ENCODE results near the gene PAQR5.
"Not testable (repeated sequence)": the region's sequence is repeated elsewhere in the genome, so short reads cannot be mapped to it uniquely, and the experiment has no call there.

PAQR5 gene, protein sequence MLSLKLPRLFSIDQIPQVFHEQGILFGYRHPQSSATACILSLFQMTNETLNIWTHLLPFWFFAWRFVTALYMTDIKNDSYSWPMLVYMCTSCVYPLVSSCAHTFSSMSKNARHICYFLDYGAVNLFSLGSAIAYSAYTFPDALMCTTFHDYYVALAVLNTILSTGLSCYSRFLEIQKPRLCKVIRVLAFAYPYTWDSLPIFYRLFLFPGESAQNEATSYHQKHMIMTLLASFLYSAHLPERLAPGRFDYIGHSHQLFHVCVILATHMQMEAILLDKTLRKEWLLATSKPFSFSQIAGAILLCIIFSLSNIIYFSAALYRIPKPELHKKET

DNA sequence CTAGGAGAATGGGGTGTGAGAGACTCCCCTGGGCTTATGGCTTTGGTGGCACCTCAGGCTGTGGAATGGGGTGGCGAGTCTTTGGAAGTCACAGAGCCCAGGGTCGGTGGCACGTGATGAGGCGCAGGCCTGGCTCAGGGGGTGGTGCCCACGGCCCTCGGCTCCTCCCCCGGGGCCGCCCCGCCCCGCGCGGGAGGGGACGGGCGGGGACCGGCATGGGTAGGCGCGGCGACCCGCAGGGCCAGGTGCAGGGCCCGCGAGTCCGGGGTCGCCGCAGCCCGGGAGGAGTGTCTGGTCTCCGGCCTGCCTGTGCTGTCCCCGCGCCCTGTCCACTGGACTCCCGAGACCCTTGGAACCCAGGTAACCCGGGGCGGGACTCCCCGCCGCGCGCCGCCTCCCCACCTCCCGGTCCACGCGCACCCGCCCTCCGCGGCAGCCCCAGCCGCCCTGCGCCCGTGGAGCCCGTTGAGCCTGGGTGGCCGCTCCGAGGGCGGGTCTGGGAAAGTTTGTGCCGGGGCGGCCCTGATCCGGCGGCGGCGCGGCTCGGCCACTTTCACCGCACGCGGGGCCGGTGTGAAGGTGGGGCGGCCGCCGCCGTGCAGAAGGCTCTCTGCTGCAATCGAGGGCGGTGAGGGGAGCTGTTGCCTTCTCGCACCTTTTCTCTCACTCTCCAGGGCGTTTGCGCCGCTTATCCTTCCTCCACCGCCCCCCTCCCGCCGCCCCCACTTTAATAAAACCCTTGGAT, at the start of gene PAQR5:
PAQR5 (plus strand) TSS at position 216 of the 745 bp plus-strand sequence. CDS start 61,169 bp downstream, outside the sequence.
- DNase-seq, result peak; percentile 72

DNA sequence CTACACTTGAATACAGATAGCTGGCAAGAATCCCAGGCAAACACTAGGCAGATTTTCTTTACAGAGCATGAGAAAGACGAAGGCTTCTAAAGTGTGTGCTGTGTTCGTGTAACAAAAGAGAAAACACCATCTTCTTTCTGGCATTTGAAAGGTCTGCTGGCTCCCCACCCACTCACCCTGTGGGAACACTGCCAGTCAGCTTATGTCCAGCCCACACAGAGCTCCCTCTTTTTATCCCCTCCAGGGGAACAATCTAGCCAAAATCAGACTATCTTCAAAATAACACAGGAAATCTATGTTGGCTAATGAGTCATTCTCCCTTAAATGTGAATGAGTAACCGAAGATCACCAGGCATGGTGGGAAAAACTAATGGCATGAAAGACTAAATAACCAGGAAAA, 45.6 kb upstream of the PAQR5 start:
- peak; percentile 81 for DNase-seq

DNA sequence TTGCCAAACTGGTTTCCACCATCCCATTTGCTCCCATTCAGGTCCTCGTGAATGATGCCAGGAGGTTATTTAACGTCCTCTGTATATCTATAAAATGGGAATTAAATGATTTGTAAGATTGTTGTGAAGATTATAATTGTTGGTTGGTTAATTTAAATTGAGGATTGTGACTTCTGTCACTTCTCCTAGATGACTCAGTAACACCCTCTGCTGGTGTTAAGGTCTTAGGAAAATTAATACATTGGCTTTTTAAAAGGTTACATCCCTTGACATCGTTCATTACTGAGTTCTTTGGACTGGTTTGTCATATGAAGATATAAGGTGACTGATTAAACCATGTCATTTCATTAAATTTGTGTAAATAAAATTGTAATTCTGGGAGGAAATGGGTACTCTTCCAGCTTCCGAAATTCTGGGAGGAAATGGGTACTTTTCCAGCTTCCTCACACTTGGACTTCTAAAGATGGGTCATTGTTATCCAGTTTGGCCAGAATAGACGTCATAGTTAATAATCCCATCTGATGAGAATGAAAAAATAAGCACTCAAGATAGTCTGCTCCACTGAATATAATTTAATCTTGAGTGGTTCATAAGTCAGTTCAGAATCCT, 33.3 kb upstream of the PAQR5 start:
- DNase-seq, result peak; percentile 44

DNA sequence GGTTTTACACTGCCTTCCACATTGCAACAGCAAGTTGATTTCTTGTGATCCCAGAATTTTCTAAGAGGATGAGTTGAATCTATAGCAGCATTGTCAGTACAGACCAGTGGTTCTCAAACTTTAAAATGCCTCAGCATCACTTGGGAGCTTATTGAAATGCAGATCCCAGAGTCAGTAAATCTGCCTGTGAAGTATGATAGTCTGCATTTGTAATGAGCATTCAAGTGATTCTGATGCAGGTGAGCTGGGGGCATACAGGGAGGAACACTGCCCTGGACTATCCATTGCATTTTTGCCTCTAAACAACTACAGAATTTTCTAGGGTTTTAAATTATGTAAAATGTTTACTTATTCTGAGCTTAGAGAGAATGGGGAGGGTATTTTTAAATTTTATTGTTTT, 27.5 kb upstream of the PAQR5 start:
- DNase-seq, result no peak

DNA sequence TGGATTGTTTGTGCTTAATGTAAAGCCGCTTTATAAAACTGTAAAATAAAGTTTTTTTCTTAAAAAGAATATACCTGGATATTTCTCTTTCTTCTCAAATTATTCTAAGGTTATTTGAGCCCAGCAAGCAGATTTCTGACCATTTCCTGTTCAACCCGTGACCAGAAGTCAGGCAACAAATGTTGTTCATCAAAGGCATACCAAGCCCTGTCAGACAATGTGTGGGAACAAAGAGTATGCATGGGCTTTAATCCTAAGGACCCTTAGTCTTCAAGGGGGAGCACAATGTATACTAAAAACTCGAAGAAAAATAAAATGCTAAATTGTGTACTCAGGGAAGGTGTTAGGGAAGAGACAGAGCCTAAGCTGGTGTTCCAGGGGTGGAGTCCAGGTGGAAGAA, 26.6 kb upstream of the PAQR5 start:
- no peak for DNase-seq

DNA sequence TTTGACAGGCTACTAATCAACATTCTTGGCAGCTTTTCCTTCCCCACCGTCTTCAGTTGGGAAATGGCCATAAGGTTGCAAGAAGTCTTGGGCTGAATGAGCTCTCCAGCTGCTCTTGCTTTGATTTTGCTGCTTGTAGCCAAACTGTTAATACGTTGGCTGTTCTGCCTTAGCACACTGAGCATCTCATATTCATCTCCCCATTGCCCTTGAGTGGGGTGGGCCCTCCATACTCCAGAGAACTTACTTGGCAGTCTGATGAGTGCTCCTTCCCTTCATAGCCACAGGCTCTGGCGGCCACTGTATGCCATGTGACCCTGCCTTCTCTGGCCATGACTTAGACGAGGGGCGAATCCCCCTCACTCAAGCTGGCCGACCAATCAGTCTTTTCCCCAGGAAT, 25.8 kb upstream of the PAQR5 start:
- no peak for DNase-seq

DNA sequence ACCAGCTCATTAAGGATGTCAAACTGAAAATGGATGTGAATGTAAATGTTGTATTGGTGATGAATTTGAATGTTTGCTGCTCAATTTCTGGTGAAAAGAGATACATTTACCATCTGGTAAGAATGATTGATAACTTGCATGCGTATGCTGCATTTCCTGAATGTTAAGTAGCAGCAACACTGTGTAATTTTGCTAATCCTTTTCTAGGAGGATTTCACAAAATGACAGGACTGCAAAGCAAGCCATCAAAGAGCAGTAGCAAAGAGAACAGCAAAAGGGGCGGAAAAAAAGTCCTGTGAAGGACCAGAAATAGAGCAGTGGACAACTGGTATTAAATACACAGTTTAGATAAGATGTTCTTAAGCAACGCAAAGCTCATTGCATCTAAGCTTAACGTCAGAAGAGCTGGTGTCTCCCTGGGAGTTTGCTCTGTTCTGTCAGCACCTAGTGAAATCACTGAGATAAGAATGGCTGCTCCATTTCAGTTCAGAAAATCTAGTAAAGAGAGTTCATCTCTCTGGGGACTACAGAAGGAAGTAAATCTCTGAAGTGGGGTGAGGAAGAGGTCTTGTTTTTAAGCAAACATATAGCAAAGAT, 23.5 kb upstream of the PAQR5 start:
- DNase-seq, result no peak

DNA sequence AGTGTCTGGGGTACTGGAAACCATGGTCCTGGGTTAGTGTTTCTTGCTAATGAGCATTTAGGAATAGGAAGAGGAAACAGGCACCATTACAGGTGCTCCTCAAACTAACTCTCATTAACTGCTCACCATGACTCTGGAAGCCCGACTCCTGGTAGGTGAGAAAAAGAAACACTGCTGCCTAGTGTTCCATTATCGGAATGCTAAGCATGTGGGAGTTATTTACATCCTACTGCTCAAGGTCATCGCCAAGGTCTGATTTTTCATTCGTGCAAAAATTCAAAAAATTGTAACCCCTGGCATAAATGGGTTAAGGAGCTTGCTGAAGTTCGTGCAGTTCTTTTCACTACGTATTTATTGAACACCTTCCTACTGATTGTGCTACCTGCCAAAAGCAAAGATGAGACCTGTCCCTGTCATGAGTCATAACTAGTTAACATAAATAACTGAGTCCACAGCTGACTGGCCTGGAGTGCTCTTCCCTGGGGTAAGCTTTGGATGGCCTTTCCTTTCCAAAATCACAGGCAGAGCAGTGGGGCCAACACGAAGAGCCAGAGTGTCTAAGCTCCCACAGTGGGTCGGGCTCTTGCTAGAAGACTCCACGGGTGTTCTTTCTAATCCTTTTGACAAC, 22.7 kb upstream of the PAQR5 start:
- no peak for DNase-seq

DNA sequence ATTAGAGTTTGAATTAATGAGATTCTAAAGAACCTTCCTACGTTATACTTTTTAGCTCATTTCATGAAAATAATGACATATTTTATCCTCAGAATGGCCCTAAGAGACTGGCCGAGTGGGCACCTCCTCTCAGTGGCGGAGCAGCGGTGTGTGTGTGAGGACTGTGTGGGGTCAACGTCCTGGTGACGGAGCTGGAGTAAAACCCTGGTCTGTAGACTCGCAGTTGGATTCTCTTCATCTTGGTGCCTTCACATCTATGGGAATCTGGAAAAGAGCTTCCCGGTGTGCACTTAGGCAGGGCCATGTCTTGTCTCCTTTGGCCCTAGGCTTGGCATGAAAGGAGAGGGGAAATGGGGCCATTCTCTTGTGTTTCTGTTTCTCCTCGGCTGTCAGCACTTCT, 21.4 kb upstream of the PAQR5 start:
- no peak for DNase-seq

DNA sequence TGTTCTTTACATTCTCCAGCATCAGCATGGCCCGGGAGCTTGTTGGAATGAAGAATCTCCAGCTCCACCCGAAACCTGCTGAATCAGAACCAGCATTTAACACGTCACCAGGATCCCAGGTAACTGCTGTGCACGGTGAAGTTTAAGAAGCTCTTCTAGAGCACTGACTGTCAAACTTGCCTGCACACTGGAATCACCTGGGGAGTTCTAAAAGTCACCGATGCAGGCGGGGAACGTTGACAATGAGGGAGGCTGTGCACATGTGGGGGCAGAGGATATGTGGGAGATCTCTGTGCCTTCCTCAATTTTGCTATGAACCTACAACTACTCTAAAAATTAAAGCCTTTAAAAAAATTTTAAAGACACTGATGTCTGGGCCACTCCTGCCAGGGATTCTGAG, 19.1 kb upstream of the PAQR5 start:
- DNase-seq, result no peak

DNA sequence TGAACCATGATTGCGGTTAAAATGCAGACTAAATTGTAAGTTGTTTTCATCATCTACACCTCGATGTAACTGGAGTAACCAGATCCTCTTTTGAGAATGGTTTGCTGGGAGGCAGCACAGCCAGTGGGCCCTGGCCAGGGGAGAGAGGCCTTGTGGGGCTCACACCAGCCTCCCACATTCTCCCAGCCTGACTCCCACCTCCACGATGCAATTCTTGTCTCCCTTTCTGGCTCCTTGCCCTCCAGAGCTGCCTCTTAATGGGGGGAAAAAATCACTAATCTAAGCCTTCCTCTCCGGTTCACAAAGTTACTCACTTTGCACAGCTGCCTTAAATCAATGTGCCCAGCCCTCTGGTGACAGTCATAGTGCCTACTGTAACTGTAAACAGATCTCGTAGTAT, 17.9 kb upstream of the PAQR5 start:
- no peak for DNase-seq

DNA sequence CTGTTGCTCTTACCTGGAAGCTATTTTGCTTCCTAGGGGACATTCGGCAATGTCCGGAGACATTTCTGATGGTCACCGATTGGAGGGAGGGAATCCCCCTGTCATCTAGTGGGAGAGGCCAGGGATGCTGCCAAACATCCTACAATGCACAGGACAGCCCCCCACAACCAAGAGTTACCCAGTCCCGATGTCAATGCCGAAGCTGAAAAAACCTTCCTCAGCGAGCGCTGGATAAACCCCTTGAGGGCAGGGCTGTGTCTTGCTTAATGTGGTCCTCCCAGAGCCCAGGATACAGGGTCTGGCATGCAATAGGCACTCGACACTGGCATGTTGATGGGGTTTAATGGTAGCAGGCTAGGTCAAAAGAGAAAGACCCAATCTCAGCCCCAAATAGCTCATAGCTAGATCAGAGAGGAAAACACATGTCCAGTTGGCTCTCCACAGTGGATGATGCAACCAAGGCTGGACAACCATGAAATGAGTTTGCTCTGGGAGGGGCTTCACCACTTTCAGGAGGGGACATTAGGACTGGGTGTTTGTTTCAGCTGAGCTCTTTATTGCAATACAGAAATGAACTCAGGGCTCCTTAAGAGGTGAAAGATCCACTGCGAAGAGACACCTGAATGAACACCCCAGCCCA, 16.5 kb upstream of the PAQR5 start:
- no peak for DNase-seq

DNA sequence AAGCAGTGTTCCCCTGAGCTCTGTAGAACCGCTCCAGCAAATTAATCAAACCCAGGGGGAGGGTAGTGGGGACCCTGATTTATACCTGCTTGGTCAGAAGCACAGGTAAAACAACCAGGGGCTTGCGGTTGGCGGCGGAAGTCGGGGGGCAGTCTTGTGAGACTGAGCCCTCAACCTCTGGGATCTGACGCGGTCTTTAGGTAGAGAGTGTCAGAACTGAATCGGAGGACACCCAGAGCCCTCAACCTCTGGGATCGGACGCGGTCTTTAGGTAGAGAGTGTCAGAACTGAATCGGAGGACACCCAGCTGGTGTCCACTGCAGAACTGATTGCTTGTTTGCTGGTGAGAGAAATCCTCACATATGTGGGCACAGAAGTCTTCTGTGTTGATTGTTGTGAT, 12.9 kb upstream of the PAQR5 start:
- DNase-seq, result no peak

DNA sequence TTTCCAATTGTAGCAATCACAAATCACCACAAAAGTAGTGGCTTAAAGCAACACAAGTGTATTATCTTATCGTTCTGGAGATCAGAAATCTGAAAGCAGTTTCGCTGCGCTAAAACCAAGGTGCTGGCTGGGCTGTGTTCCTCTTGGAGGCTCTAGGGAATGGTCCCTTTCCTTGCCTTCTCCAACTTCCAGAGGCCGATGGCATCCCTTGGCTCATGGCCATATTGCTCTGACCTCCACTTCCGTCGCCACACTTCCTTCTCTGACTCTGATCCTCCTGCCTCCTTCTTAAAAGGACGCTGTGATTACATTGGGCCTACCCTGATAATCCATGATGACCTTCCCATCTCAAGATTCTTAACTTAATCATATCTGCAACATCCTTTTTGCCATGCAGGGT, 10.7 kb upstream of the PAQR5 start:
- no peak for DNase-seq

DNA sequence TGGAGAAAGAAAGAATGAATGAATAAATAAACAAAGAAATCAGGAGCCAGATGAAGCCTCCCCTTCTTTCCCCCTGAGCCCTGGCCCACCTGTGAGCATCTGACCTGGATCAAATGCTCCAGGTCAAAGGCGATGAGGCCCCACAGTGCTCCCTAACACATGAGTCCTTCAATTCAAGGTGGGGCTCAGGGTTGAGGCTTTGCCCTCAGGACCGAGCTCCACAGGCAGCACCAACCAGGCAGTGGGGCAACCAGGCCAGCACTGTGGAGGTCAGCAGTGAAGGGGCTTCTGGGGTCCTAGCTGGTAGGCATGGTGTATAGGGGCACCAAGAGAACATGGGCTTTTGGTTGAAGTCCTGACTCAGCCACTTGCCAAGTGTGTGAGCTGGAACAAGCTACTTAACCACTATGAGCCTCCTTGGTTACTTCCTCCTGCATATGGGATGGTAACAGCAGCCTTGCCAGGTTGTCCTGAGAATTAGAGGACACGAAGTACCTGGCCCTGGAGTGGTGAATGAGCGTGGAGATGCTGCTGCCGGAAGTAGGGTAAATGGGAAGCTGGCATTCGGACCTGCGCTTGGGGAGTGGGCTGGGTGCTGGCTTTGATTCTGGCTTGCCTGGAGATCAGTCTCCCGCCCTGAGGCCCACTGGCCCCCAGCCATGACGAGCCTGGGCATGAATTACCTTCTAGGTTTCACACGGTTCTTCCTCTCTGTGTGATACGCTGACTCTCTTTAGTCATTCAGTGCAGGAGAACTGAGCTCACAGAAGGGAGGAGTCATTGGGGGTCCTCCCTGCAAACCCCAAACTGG, 10.0 kb upstream of the PAQR5 start:
- DNase-seq, result peak; percentile 54

DNA sequence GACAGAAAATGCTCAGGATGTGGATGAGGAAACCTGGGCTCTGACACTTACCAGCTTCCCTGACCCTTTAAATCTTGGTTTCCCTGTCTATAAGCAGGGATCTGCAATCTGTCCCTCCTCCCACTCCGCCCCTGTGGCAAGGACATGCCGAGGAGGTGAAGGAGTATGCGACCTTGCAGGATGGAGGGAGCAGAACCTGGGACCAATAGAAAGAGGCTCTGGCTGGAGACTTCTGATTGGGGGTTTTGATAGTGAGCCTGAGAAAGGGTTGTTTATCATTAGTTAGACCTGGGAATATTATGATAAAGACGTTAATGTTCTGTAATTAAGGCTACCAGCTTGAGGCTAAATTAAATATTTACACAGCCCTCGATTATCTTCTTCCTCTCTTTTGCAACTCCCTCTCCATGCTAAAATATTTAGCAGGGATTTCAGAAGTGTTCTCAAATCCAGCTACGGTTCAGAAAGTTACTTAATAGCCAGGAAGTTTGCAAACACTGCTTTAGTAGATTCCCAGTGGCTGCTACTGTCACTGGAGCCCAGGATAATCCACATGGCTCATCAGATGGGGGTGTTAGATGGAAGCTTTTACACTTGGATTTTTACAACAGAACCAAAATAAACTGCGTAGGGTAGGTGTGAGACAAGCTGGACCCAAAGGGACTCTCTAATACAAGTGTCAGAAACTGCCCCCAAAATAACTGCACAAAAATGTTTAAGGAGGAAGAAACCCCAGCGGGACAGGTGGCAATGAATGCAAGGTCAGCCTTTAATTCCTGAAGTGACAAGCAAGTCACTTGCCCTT, 9.2 kb upstream of the PAQR5 start:
- DNase-seq, result peak; percentile 62

DNA sequence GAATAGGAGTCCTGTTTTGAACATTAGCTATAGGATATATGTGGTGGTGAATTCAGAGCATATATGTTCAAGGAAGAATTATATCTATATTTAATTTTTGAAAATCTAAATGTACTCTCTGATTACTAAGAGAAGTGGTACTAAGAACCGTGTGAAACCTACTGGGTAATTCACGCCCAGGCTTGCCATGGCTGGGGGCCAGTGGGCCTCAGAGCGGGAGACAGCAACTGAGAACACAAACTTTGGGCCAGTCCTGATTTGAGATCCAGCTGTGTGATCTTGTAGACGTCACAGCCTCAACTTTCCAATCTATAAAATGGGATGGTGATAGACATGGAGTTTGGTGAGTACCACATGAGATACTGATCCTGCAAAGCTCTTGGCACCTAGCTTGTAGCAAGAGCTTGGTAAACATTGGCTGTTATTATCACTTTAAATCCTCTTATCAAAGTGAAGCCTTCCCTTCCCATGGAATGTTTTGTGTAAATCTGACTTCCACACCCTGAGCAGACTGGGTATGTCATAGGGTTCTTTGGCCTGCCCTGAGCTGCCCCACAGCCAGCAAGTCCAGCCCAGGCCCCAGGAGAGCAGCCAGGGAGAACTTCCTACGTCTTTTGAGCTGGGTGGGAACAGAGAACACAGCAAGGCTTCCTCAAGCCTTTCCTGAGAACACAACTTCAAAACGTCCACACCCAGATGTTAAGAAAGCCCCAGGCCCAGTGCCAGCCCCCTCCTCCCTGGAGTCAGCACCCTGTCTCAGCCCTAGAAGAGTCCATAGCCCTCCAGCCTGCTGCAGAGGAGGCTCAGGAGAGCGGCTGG, 8.2 kb upstream of the PAQR5 start:
- DNase-seq, result no peak

DNA sequence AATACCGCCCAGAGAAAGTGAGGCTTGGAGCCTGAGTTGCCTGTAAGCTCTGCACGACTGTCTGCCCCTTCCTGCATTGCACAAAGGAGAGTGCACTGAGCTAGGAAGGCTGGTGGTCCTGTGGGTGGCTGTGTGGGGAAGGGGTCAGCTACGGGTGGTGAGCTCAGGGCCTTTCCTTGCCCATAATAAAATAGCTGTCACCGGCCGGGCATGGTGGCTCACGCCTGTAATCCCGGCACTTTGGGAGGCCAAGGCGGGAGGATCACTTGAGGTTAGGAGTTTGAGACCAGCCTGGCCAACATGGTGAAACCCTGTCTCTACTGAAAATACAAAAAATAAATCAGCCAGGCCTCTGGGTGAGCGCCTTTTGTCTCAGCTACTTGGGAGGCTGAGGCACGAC, 7.1 kb upstream of the PAQR5 start:
- not testable (repeated sequence) for DNase-seq

DNA sequence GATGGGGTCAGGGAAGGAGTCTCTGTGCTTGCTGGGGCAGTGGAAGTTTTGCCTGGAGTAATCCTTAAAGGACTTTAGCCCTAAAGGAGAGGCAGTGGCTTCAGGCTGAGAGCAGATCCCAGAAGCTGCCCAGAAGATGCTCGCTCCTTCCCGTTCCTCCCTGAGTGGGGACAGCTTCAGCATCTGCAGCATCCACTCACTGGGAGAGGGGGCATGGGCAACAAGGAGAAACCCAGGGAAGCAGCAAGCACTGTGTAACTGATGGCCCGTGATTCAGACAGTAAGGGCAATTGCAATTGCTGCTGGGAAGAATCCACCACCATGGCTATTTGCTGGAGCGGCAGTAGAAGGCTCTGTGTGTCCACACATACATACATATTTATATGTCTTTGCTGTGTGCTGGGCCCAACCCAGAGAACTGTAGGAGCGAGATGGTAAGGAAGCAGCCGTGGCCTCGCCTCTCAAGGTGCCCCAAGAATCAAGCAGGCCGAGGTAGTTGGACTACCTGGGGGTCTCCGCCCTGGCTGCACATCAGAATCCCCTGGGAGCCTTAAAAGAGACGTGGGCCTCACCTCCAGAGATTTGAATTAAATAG, 5.8 kb upstream of the PAQR5 start:
- no peak for DNase-seq
